PC-3 (cell line): Measurements from ENCODE around the gene DNAJA2. TPM values are rescaled to one million over a fixed set of nuclear protein-coding genes. Genes with fewer than 3 reads are reported as not detected.

Experiments
- ATAC-seq: fragments of 200-7000 bp; cut with Tn5 transposase; 2 replicates; pipeline ENCODE4 v1.9.1; 2020; ENCODE audit warnings: mild to moderate bottlenecking, moderate library complexity
- BruUV-seq: library from RNA; stranded (reverse); fragments of 400-500 nt; replicated peaks from 2 replicates; lab custom pipeline; 2021; lab: Mats Ljungman, UMichigan
- CTCF ChIA-PET: fragments of 300-600 bp; sonication (Branson Sonifier 250); formaldehyde crosslinking; loops from one replicate; lab custom pipeline; 2022; ENCODE audit warnings: antibody characterized with exemption; lab: Charles Lee
- POLR2A ChIA-PET: fragments of 300-600 bp; sonication (Branson Sonifier 250); formaldehyde crosslinking; loops from one replicate; lab custom pipeline; 2022; ENCODE audit warnings: antibody characterized with exemption; ENCODE audit not compliant: unreplicated experiment; lab: Charles Lee
- DNase-seq: peaks from one replicate; pipeline ENCODE4 v3.0.0-alpha.2; 2015
- H2AFZ ChIP-seq: fragments of 300-600 bp; sonication (generic); 2 replicates; pipeline ENCODE4 v1.6.0; 2016; ENCODE audit warnings: antibody characterized with exemption, low read length
- H3F3A ChIP-seq: fragments of 300-600 bp; sonication (generic); one replicate; pipeline ENCODE4 v1.6.0; 2017; ENCODE audit warnings: antibody characterized with exemption, low read length, control low read depth, mild to moderate bottlenecking; ENCODE audit not compliant: unreplicated experiment
- H3K27ac ChIP-seq: fragments of 300-600 bp; sonication (generic); 2 replicates; pipeline ENCODE4 v1.5.1; 2016; ENCODE audit warnings: mild to moderate bottlenecking, low read length
- H3K27me3 ChIP-seq: fragments of 300-600 bp; sonication (generic); 2 replicates; pipeline ENCODE4 v1.6.1; 2016; ENCODE audit warnings: low read length, mixed read lengths
- H3K36me3 ChIP-seq: fragments of 300-600 bp; sonication (generic); 2 replicates; pipeline ENCODE4 v1.6.1; 2016; ENCODE audit warnings: low read depth, mixed run types, low read length, mixed read lengths
- H3K4me1 ChIP-seq: fragments of 300-600 bp; sonication (generic); 2 replicates; pipeline ENCODE4 v1.5.1; 2016; ENCODE audit warnings: low read length; ENCODE audit not compliant: insufficient read depth
- H3K4me2 ChIP-seq: fragments of 300-600 bp; sonication (generic); 2 replicates; pipeline ENCODE4 v1.6.0; 2016; ENCODE audit warnings: low read length
- H3K4me3 ChIP-seq: fragments of 300-600 bp; sonication (generic); 2 replicates; pipeline ENCODE4 v1.5.1; 2016; ENCODE audit warnings: mild to moderate bottlenecking, low read length, mixed read lengths
- H3K79me2 ChIP-seq: fragments of 300-600 bp; sonication (generic); 2 replicates; pipeline ENCODE4 v1.6.1; 2017; ENCODE audit warnings: low read length, mixed read lengths
- H3K9ac ChIP-seq: fragments of 300-600 bp; sonication (generic); 2 replicates; pipeline ENCODE4 v1.6.0; 2016; ENCODE audit warnings: mild to moderate bottlenecking, low read length
- H3K9me2 ChIP-seq: fragments of 300-600 bp; sonication (generic); replicated peaks from 2 replicates; pipeline ENCODE4 v1.6.1; 2016; ENCODE audit warnings: mixed run types, low read length, mixed read lengths
- H3K9me3 ChIP-seq: fragments of 300-600 bp; sonication (generic); 2 replicates; pipeline ENCODE4 v1.6.1; 2016; ENCODE audit warnings: low read length, mixed read lengths
- H4K20me1 ChIP-seq: fragments of 300-600 bp; sonication (generic); 2 replicates; pipeline ENCODE4 v1.6.1; 2016; ENCODE audit warnings: low read length, mixed read lengths
- EZH2 ChIP-seq: fragments of 300-600 bp; sonication (generic); IDR thresholded peaks from one replicate; pipeline ENCODE4 v1.6.1; 2017; ENCODE audit warnings: antibody characterized with exemption, mild to moderate bottlenecking, low read length; ENCODE audit not compliant: unreplicated experiment
- EZH2phosphoT487 ChIP-seq: fragments of 300-600 bp; sonication (generic); IDR thresholded peaks from 2 replicates; pipeline ENCODE4 v1.6.1; 2018; ENCODE audit warnings: mild to moderate bottlenecking, antibody characterized with exemption, low read length, borderline replicate concordance
- intact Hi-C: fragments of 100-400 bp; cut with micrococcal nuclease; formaldehyde crosslinking; loops from 2 replicates; pipeline ENCODE4 v1.9.0; 2023
- total RNA-seq: library from RNA; depleted of rRNA; stranded (reverse); fragments of >200 nt; gene quantifications from 2 replicates; pipeline ENCODE4 v1.2.3, GENCODE V29; 2014
- TF ChIP-seq, protein P1 (sequence below): fragments of 300-600 bp; sonication (generic); conservative IDR thresholded peaks from 2 replicates; pipeline ENCODE4 v1.5.1; 2017; ENCODE audit warnings: antibody characterized with exemption, low read depth, mild to moderate bottlenecking, low read length

The DNAJA2 gene
- total RNA-seq, 1 experiment from 2014 or later, result 44.5 TPM

DNA sequence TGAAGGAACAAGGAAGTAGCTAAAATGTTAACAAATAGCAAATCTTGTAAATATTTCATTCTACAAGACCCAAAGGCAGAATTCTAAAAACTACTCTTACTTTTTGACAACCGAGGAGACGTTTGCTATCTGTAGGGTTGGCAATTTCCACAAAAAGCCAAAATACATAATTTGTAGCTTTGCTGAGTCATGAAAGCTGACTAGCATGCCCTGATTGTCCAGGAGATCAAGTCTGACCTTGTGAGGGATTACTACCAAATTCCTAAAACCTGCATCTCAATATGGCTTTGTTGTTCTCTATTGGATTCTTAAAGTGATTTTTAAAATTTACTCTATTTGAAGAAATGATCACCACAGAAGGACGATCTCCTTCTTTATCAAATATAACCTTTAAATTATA lies 10.8 kb downstream of the DNAJA2 start:
- no peak overlapping the region for H3K27ac ChIP-seq
- ChIA-PET CTCF (no interaction called here), POLR2A (no interaction called here)
- H3K4me3 ChIP-seq, result no peak overlapping the region
- no peaks in the 10 kb centered on the region for H3K9me3 ChIP-seq
- ATAC-seq, result no peak
- H3K9me2 ChIP-seq, result no peaks in the 10 kb centered on the region
- H3F3A ChIP-seq, result no peaks in the 10 kb centered on the region
- no peak overlapping the region for H3K4me2 ChIP-seq
- intact Hi-C loops, result no loop called here
- H3K36me3 ChIP-seq, result peaks cover 54% of the 10 kb centered on the region
- no peak overlapping the region for H3K9ac ChIP-seq
- no peak for DNase-seq
- TF ChIP-seq, protein P1, sequence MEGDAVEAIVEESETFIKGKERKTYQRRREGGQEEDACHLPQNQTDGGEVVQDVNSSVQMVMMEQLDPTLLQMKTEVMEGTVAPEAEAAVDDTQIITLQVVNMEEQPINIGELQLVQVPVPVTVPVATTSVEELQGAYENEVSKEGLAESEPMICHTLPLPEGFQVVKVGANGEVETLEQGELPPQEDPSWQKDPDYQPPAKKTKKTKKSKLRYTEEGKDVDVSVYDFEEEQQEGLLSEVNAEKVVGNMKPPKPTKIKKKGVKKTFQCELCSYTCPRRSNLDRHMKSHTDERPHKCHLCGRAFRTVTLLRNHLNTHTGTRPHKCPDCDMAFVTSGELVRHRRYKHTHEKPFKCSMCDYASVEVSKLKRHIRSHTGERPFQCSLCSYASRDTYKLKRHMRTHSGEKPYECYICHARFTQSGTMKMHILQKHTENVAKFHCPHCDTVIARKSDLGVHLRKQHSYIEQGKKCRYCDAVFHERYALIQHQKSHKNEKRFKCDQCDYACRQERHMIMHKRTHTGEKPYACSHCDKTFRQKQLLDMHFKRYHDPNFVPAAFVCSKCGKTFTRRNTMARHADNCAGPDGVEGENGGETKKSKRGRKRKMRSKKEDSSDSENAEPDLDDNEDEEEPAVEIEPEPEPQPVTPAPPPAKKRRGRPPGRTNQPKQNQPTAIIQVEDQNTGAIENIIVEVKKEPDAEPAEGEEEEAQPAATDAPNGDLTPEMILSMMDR, result no peak
- TF ChIP-seq EZH2phosphoT487 (no peak), EZH2 (no peak)
- no peaks in the 10 kb centered on the region for H3K27me3 ChIP-seq
- no peaks in the 10 kb centered on the region for H4K20me1 ChIP-seq
- H3K79me2 ChIP-seq, result peaks cover 21% of the 10 kb centered on the region
- BruUV-seq, result no TSS peak
- no peak overlapping the region for H2AFZ ChIP-seq
- no peaks in the 10 kb centered on the region for H3K4me1 ChIP-seq

DNA sequence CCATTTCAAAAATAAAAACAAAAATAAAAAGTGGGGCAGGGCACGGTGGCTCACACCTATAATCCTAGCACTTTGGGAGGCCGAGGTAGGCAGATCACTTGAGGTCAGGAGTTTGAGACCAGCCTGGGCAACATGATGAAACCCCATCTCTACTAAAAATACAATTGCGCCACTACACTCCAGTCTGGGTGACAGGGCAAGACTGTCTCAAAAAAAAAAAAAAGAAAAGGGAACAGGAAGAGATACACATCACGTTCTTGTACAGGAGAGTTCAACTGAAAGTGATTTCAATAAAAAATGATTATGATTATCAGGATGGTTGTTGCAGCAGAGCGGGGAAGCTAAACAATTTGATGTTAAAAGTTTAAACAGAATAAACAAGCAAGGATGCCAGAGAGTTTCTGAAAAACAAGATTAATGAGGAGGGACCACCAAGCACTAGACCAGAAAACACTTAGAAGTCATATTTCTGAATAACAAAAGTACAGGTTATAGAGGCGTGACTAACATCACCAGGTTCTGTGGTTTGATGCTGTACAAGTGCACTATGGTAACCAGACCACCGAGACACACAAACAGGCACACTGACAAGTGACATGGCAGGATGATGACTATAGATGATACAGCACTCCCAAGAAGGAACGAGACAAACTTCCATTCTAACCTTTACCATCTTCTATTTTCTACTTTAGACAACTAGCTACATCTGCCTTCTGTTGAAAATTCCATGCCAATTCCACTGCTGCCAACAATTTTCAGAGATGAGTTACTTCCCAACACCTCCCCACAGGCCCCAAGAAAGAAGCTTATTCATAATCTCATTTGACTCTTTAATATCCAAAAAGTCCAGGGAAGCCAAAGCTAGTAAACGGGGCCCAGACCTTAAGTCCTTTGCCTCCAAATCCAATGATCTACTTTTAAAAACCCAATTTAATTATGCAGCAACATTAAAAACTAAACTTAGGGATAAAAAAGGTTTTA lies 11.8 kb downstream of the DNAJA2 start:
- ChIA-PET CTCF (no interaction called here), POLR2A (no interaction called here)
- H3K27me3 ChIP-seq, result no peaks in the 10 kb centered on the region
- no peaks in the 10 kb centered on the region for H3K9me3 ChIP-seq
- H3K4me2 ChIP-seq, result no peak overlapping the region
- ATAC-seq (no peak), DNase-seq (no peak)
- H2AFZ ChIP-seq, result no peak overlapping the region
- BruUV-seq, result no TSS peak
- intact Hi-C loops, result no loop called here
- H3K79me2 ChIP-seq, result peaks cover 21% of the 10 kb centered on the region
- no peaks in the 10 kb centered on the region for H4K20me1 ChIP-seq
- H3K9me2 ChIP-seq, result no peaks in the 10 kb centered on the region
- H3K36me3 ChIP-seq, result peaks cover 52% of the 10 kb centered on the region
- no peaks in the 10 kb centered on the region for H3F3A ChIP-seq
- H3K4me3 ChIP-seq, result no peak overlapping the region
- no peaks in the 10 kb centered on the region for H3K4me1 ChIP-seq
- no peak for TF ChIP-seq EZH2phosphoT487
- no peak overlapping the region for H3K27ac ChIP-seq
- H3K9ac ChIP-seq, result no peak overlapping the region

DNA sequence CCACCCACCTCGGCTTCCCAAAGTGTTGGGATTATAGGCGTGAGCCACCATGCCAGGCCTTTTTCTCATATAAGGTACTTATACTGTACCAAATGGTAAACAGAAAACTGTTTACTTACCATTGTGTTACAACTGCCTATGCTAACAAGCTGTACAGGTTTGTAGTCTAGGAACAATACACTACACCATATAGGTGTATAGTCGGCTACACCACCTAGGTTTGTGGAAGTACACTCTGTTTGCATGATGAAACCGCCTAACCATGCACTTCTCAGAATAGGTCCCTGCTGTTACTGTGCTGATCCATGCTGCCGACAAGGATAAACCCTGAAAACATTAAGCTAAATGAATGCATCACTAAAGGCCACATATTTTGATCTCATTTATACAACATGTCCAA lies 18.9 kb downstream of the DNAJA2 start:
- H3K36me3 ChIP-seq, result peaks cover 25% of the 10 kb centered on the region
- intact Hi-C loops, result no loop called here
- TF ChIP-seq, protein P1, result no peak
- TF ChIP-seq EZH2 (no peak), EZH2phosphoT487 (no peak)
- no peaks in the 10 kb centered on the region; the same call in 1 of the 2 replicates for H3K79me2 ChIP-seq
- H3K27me3 ChIP-seq, result no peaks in the 10 kb centered on the region
- no peak overlapping the region for H2AFZ ChIP-seq
- H3K9me2 ChIP-seq, result no peaks in the 10 kb centered on the region
- no peak overlapping the region for H3K4me3 ChIP-seq
- H3K4me1 ChIP-seq, result no peaks in the 10 kb centered on the region
- no peak overlapping the region for H3K9ac ChIP-seq
- CTCF ChIA-PET, result no interaction called here
- DNase-seq (no peak), ATAC-seq (no peak; the same call in 1 of the 2 replicates)
- H4K20me1 ChIP-seq, result no peaks in the 10 kb centered on the region
- H3K9me3 ChIP-seq, result no peaks in the 10 kb centered on the region
- H3F3A ChIP-seq, result no peaks in the 10 kb centered on the region
- POLR2A ChIA-PET, result no interaction called here
- no peak overlapping the region for H3K4me2 ChIP-seq
- H3K27ac ChIP-seq, result no peak overlapping the region
- no TSS peak for BruUV-seq
